Measurements from ENCODE around the gene NAXE. TPM values are rescaled to one million over a fixed set of nuclear protein-coding genes. Genes with fewer than 3 reads are reported as not detected.
A peak's percentile ranks its signal among the peaks of the same experiment; 100 is the strongest.

NAXE gene
- polyA plus RNA-seq, 1 experiment = 63.3 TPM

GRCh38 chr1:156622581-156623297, 31.2 kb downstream of the NAXE start:
- no peak for DNase-seq (ENCODE audit: low read depth)
- TF ChIP-seq CTCF (IDR thresholded peaks at IDR 0.05; ENCODE audit: insufficient read depth, low read depth, low read length) = no peak
- H3K27me3 ChIP-seq (ENCODE audit: control insufficient read depth, insufficient read depth, low read length) = peaks cover 42% of the 10 kb centered on the region
- POLR2A ChIA-PET = no interaction called here
- H3K4me3 ChIP-seq (ENCODE audit: low read depth, low read length) = no peak overlapping the region
- H3K36me3 ChIP-seq (ENCODE audit: control insufficient read depth, insufficient read depth, low read length) = no peaks in the 10 kb centered on the region
- CTCF ChIA-PET = interaction anchor here (0.6 to 15.6 kb wide), 10 partner anchors 11 to 244 kb away, joined by 3 to 257 read pairs (median 4); partner anchors contain the start of genes BCAN and NES

GRCh38 chr1:156623946-156624813, 32.6 kb downstream of the NAXE start:
- Histone ChIP-seq H3K36me3 (ENCODE audit: control insufficient read depth, insufficient read depth, low read length) (no peaks in the 10 kb centered on the region), H3K27me3 (ENCODE audit: control insufficient read depth, insufficient read depth, low read length) (peaks cover 39% of the 10 kb centered on the region), H3K4me3 (ENCODE audit: low read depth, low read length) (peak overlapping the region; percentile 22)
- ChIA-PET POLR2A (no interaction called here), CTCF (interaction anchor here (0.5 to 15.6 kb wide), 25 partner anchors 9 to 261 kb away, joined by 3 to 257 read pairs (median 6); partner anchors contain the start of genes BCAN, INSRR, NAXE and NES)
- TF ChIP-seq CTCF (IDR thresholded peaks at IDR 0.05; ENCODE audit: insufficient read depth, low read depth, low read length) = peak; percentile 54
- DNase-seq (ENCODE audit: low read depth) = no peak

- no peak for TF ChIP-seq CTCF (IDR thresholded peaks at IDR 0.05; ENCODE audit: insufficient read depth, low read depth, low read length)
- POLR2A ChIA-PET = no interaction called here
- H3K4me3 ChIP-seq (ENCODE audit: low read depth, low read length) = no peak overlapping the region; the same call in 1 of the 2 replicates
- DNase-seq (ENCODE audit: low read depth) = no peak
- H3K36me3 ChIP-seq (ENCODE audit: control insufficient read depth, insufficient read depth, low read length) = no peaks in the 10 kb centered on the region
- H3K27me3 ChIP-seq (ENCODE audit: control insufficient read depth, insufficient read depth, low read length) = peaks cover 31% of the 10 kb centered on the region
- CTCF ChIA-PET = interaction anchor here (0.5 to 15.6 kb wide), 29 partner anchors 9 to 515 kb away, joined by 3 to 257 read pairs (median 6); partner anchors contain the start of genes BCAN, INSRR, NAXE and NES
These were observed 33.3 kb downstream of the NAXE start for GRCh38 chr1:156624814-156625435.

- Histone ChIP-seq H3K36me3 (ENCODE audit: control insufficient read depth, insufficient read depth, low read length) (no peaks in the 10 kb centered on the region), H3K4me3 (ENCODE audit: low read depth, low read length) (no peak overlapping the region), H3K27me3 (ENCODE audit: control insufficient read depth, insufficient read depth, low read length) (peaks cover 29% of the 10 kb centered on the region)
- peak; percentile 90 for TF ChIP-seq CTCF (IDR thresholded peaks at IDR 0.05; ENCODE audit: insufficient read depth, low read depth, low read length)
- POLR2A ChIA-PET = no interaction called here
- no peak for DNase-seq (ENCODE audit: low read depth)
- CTCF ChIA-PET = interaction anchor here (0.6 to 15.6 kb wide), 21 partner anchors 11 to 516 kb away, joined by 3 to 257 read pairs (median 13); partner anchors contain the start of genes BCAN, INSRR and NES
These were observed 34.0 kb downstream of the NAXE start for GRCh38 chr1:156625436-156626078.
